Stimulated activated naive CD8-positive, alpha-beta T cell treated with anti-CD3 and anti-CD28 coated beads, Interleukin-15, Interleukin-2, amounts not matched to agents 100 U/mL and 50 U/mL, for 24 hours (primary cell): ENCODE data around the gene PRMT6.
"Not testable (repeated sequence)": the region's sequence is repeated elsewhere in the genome, so short reads cannot be mapped to it uniquely, and the experiment has no call there.

Experiments used
- ATAC-seq: fragments of 150-1000 bp; cut with Tn5 transposase; one replicate; pipeline ENCODE4 v1.10.0; 2021
- DNase-seq: peaks from one replicate; pipeline ENCODE4 v3.0.0; 2021

The PRMT6 gene

DNA sequence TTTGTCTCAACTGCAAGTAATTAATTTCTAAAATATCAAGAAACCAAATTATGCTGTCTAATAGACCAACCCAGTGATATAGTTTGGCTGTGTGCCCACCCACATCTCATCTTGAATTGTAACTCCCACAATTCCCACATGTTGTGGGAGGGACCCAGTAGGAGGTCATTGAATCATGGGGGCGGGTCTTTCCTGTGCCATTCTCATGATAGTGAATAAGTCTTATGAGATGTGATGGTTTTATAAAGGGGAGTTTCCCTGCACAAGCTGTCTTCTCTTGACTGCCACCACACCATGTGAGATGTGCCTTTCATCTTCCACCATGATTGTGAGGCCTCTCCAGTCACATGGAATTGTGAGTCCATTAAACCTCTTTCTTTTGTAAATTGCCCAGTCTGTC is 36.9 kb downstream of the PRMT6 start:
- DNase-seq, ATAC-seq: not testable (repeated sequence)

DNA sequence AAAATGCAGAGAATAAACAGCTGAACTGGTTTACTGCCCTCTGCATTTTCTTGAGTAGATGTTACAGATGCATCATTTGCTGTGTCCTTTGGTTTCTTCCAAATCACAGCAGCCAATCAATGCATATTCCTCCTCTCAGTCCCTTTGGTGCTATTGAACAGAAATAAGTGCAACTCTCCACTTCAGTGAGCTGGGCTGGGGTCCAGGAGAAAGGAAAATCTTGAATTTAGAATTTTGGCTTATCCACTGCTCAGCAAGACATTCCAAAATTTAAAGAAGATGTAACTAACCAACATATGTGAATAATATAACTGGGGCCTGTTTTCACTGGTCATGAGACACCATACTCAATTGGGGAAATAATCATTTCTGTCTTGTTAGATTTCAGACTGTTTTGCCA is 39.2 kb downstream of the PRMT6 start:
- ATAC-seq (no peak), DNase-seq (no peak)

DNA sequence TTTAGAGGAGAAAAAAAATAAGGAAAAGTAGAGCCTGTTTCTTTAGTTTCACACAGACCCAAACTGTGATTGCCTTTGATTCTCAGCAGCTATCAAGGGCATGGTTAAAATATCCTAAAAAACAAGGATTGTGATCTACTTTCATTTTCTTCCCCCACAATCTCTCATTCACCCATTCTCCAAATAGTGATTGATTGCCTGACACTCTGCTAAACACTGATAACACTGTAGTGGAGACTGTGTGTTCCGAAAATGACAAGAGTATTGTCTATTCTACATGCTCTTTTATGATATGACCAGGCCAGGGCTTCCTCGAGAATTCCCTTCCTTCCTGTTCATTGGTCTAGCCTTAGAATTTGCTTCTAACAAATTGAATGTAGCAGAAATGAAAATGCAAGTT is 40.2 kb downstream of the PRMT6 start:
- no peak for ATAC-seq
- DNase-seq: no peak

DNA sequence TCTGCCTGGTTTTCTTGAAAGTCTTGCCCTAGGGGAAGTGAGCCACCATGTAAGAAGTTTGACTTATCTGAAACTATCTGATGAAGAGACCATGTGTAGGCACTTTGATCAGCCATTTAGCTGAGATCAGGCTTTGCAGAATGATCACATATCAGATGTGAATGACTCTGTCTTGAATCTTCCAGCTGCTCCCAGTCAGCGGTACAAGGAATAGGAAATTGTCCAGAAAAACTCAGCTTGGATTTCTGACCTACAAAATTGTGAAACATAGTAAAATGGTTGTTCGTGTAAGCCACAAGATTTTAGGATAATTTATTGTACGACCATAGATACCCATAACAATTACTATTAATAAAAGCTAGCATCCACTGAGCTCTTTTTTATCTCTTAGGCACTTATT is 42.5 kb downstream of the PRMT6 start:
- DNase-seq: no peak
- no peak for ATAC-seq

DNA sequence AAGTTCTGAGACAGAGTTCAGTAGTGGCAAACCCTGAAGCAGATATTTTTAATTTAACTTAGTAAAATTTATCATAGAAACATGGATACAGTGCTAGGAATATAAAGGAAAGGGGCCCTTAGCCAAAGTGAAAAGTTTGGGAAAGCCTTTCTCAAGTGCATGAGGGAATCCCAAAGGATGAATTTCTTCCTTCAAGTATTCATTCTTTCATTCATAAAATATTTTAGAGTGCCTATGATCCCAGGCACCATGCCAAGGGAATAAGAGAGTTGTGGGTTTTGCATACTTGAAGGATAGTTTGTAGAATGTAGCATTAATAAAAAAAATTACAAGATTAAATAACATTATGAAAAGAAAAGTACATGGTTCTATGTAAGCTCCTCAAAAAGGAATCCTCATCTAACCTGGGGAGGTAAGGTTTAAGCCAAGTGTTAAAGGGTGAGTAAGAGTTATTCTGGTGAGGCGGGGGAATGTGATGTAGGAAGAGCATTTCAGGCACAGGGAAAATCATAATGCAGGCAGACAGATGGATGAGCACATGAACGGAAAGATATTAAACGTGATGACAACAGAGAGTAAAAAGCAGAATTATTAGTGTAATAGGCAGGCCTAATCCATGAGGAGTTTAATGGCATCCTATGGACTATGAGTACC is 44.0 kb downstream of the PRMT6 start:
- DNase-seq (no peak), ATAC-seq (no peak)

DNA sequence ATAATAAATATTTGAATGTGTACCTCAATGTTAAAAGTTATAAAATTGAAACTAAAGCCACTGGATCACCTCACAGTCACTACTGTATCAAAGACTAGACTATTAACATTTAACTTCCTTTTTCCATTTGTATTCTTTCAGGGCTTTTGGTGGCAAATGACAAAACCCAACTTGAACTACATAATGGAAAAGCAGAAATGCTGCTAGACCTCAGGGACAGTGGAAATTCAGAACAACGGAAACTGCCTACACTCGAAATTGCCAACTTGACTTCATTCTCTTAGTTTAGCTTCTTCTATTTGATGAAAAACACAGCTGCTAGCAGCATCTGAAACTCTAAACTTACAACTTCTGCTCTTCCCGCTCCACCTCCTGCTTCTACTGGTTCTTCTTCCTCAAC is 49.4 kb downstream of the PRMT6 start:
- DNase-seq (no peak), ATAC-seq (no peak)
